Gastroesophageal sphincter (tissue), 3 donors: ENCODE measurements around the gene PROK1.

Experiments used
- EP300 ChIP-seq: sonication (generic); formaldehyde crosslinking; IDR thresholded peaks from one replicate; pipeline ENCODE4 v1.6.1; 2017; ENCODE audit warnings: antibody characterized with exemption, mild to moderate bottlenecking
- POLR2AphosphoS5 ChIP-seq: sonication (generic); formaldehyde crosslinking; IDR thresholded peaks from one replicate; pipeline ENCODE4 v1.6.1; 2017; ENCODE audit warnings: antibody characterized with exemption
- TF ChIP-seq, protein P1 (sequence below), 4 experiments: fragments of 200-600 bp in 2 of 4; fragments of 450-650 bp in 2 of 4; sonication (generic) in 1 of 4; IDR thresholded peaks; one replicate each; pipeline ENCODE4 v1.5.1; 2017 to 2019; ENCODE audit warnings: antibody characterized with exemption in 4 of 4, mild to moderate bottlenecking in 2 of 4, moderate library complexity in 2 of 4

DNA sequence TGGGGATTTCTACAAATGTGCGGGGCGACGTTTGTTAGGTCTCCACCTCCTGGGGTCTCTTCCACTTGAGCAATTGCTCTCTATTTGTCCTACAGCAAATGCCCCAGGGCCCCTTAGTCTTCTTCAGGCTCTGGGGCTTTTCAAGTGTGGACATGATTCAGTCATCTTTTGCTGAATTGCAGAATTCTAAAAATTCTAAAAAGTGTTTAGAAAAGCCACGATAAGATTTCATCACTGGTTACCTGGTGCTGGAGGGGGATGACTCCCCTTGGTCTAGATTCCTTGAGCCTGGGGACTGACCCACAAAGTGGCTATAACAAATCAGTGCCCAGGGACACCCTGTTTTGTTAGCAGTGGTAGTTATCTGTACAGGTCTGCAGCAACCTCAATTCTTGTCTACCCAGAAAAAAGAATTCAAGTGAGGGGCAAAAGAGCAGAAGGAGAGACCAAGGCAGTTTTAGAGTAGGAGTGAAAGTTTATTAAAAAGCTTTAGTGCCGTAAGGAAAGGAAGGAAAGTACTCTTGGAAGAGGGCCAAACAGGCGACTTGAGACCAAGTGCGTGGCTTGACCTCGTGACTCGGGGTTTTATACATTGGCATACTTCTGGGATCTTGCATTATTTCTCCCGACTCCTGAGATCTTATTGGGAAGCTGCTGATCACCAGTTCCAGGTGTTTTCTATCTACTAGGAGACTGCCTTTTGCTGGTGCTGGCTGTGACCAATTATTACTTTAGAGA lies 25.2 kb downstream of the PROK1 start:
- TF ChIP-seq EP300 = no peak
- TF ChIP-seq POLR2AphosphoS5 = no peak
- TF ChIP-seq, protein P1, sequence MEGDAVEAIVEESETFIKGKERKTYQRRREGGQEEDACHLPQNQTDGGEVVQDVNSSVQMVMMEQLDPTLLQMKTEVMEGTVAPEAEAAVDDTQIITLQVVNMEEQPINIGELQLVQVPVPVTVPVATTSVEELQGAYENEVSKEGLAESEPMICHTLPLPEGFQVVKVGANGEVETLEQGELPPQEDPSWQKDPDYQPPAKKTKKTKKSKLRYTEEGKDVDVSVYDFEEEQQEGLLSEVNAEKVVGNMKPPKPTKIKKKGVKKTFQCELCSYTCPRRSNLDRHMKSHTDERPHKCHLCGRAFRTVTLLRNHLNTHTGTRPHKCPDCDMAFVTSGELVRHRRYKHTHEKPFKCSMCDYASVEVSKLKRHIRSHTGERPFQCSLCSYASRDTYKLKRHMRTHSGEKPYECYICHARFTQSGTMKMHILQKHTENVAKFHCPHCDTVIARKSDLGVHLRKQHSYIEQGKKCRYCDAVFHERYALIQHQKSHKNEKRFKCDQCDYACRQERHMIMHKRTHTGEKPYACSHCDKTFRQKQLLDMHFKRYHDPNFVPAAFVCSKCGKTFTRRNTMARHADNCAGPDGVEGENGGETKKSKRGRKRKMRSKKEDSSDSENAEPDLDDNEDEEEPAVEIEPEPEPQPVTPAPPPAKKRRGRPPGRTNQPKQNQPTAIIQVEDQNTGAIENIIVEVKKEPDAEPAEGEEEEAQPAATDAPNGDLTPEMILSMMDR (IDR thresholded peaks at IDR 0.05) = no peak
